WTC11 (cell line): ENCODE data around the gene COL18A1.

Experiments used
- ATF2 ChIP-seq: sonication (generic); formaldehyde crosslinking; IDR thresholded peaks from 2 replicates; pipeline ENCODE4 v1.8.1; 2022; ENCODE audit warnings: low read depth, missing genetic modification reagents, borderline replicate concordance
- CREB1 ChIP-seq: sonication (generic); formaldehyde crosslinking; IDR thresholded peaks from 2 replicates; pipeline ENCODE4 v1.8.0; 2023; ENCODE audit warnings: mild to moderate bottlenecking, missing genetic modification reagents
- ETV6 ChIP-seq: sonication (generic); formaldehyde crosslinking; IDR thresholded peaks from 2 replicates; pipeline ENCODE4 v1.8.1; 2022; ENCODE audit warnings: mild to moderate bottlenecking, missing genetic modification reagents
- NFYB ChIP-seq: sonication (generic); formaldehyde crosslinking; conservative IDR thresholded peaks from 2 replicates; pipeline ENCODE4 v1.8.0; 2022; ENCODE audit warnings: low read depth, missing genetic modification reagents
- NR2C2 ChIP-seq: sonication (generic); formaldehyde crosslinking; IDR thresholded peaks from 2 replicates; pipeline ENCODE4 v1.8.0; 2022; ENCODE audit warnings: mild to moderate bottlenecking, missing genetic modification reagents
- ZNF671 ChIP-seq: fragments of 250-450 bp; sonication (Bioruptor Pico); IDR thresholded peaks from 2 replicates; pipeline ENCODE4 v1.8.0; 2021; ENCODE audit warnings: mild to moderate bottlenecking
- TF ChIP-seq, protein P1 (sequence below): fragments of 200-600 bp; IDR thresholded peaks from 2 replicates; pipeline ENCODE4 v1.8.0; 2022; ENCODE audit warnings: antibody characterized with exemption
- TF ChIP-seq, protein P2 (sequence below): sonication (generic); formaldehyde crosslinking; conservative IDR thresholded peaks from 2 replicates; pipeline ENCODE4 v1.8.1; 2023; ENCODE audit warnings: mild to moderate bottlenecking, low read depth, missing genetic modification reagents, moderate library complexity

DNA sequence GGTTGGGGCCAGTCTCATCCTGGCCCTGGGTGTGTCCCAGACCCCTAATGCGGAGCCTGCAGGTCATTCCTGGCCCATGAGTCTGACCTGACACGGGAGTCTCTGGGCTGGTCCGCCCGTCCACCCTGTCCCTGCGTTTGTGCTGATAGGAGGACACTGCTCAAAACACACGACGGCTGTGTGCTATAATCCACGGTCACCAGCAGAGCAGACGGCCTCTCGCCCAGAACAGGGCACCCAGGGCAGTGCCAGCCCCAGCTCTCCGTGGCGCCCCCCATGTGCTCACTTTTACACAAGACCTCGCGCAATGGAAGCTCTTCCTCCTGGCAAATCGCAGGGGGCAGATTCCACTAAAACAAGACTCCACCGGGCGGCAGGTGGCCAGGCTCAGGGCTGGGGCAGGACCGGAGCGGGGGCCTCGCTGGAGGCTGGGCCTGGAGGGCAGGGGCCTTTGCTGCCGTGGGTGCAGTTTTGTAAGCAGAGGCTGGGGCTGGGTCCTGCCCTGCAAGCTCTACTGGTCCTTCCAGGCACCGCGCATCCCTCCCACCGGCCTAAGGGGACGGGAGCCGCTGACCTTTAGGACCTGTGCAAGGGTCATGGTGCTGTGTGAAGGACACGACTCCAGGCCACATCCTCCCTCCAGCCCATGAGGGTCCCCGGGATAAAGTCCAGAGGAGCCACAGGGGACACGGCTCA is 147.9 kb downstream of the COL18A1 start:
- no peak for TF ChIP-seq ZNF671 (CRISPR knock-in tag)
- TF ChIP-seq, protein P1, sequence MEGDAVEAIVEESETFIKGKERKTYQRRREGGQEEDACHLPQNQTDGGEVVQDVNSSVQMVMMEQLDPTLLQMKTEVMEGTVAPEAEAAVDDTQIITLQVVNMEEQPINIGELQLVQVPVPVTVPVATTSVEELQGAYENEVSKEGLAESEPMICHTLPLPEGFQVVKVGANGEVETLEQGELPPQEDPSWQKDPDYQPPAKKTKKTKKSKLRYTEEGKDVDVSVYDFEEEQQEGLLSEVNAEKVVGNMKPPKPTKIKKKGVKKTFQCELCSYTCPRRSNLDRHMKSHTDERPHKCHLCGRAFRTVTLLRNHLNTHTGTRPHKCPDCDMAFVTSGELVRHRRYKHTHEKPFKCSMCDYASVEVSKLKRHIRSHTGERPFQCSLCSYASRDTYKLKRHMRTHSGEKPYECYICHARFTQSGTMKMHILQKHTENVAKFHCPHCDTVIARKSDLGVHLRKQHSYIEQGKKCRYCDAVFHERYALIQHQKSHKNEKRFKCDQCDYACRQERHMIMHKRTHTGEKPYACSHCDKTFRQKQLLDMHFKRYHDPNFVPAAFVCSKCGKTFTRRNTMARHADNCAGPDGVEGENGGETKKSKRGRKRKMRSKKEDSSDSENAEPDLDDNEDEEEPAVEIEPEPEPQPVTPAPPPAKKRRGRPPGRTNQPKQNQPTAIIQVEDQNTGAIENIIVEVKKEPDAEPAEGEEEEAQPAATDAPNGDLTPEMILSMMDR, result no peak
- no peak for TF ChIP-seq NR2C2 (CRISPR knock-in tag)
- TF ChIP-seq CREB1 (CRISPR knock-in tag), result no peak
- no peak for TF ChIP-seq ATF2 (CRISPR knock-in tag)
- TF ChIP-seq, protein P2, sequence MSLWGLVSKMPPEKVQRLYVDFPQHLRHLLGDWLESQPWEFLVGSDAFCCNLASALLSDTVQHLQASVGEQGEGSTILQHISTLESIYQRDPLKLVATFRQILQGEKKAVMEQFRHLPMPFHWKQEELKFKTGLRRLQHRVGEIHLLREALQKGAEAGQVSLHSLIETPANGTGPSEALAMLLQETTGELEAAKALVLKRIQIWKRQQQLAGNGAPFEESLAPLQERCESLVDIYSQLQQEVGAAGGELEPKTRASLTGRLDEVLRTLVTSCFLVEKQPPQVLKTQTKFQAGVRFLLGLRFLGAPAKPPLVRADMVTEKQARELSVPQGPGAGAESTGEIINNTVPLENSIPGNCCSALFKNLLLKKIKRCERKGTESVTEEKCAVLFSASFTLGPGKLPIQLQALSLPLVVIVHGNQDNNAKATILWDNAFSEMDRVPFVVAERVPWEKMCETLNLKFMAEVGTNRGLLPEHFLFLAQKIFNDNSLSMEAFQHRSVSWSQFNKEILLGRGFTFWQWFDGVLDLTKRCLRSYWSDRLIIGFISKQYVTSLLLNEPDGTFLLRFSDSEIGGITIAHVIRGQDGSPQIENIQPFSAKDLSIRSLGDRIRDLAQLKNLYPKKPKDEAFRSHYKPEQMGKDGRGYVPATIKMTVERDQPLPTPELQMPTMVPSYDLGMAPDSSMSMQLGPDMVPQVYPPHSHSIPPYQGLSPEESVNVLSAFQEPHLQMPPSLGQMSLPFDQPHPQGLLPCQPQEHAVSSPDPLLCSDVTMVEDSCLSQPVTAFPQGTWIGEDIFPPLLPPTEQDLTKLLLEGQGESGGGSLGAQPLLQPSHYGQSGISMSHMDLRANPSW, result no peak
- no peak for TF ChIP-seq ETV6 (CRISPR knock-in tag)
- TF ChIP-seq NFYB (CRISPR knock-in tag), result no peak
